ENCODE data around the gene TRPC6.
"Not testable (repeated sequence)": the region's sequence is repeated elsewhere in the genome, so short reads cannot be mapped to it uniquely, and the experiment has no call there.

Gene TRPC6

DNA sequence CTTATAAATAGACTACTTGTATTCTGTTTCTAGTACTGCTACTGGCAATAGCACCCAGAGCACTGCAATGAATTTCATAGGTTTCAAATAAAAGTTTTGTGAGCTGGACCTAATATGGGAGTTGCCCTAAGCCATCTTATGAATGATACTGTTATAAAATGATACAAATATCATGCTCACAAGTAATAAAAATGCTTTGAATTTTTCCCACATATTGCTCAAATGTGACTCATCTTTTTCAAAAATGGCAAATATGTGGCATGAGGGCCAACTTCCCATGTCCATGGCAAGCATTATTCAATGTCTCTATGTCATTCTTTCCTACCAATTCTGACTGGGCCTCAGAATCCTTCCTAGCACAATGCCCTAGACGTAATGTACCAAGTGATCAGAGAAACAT is 137.6 kb downstream of the TRPC6 start:
- DNase-seq = no peak

DNA sequence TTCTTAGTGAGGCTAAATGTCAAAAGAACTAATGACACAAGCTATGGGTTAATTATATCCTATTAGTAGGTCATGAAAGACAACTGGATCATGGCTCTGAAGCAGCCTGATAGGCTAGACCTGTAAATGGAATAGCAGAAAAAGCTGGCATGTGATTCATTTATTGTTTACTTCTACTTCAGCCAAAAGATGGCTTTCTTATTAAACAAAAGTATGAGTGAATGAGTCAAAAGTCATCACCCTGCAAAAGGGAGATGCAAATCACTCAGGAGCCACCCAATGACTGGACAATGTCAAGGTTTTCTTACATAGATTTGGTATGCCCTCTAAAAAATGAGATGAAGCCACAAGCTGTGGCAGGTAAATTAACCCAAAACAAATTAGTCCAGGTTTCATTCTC is 138.0 kb downstream of the TRPC6 start:
- no peak for DNase-seq

DNA sequence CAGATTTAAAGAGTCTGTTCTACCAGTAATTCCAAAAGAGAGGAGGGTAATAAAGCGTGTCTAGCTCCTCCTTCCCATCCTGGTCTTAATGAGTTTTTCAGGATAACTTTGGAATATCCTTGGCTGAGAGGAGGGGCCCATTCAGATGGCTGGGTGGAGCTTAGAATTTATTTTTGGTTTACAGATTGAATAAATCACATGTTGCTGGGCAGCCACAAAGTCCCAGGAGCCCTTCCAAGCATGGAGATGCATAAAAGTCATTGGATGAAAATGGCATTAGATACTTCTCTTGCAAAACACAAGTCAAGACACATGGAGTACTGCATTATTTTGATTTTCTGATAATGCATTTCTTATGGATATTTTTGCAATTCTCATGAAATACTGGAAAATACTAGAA is 139.0 kb downstream of the TRPC6 start:
- DNase-seq = no peak

DNA sequence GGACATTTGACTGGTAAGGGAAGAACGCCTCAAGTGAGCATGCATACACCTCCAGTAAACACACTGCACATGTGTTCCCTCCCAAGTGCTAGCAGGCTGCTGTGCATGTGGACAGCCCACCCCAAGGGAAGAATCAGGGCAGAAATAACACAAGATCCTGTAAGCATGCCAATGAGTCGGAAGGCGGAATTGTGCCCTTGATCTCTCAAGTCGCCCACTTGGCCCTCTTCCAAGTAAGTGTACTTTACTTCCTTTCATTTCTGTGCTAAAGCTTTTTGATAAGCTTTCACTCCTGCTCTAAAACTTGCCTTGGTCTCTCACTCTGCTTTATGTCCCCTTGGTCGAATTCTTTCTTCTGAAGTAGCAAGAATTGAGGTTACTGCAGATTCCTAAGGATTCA is 139.6 kb downstream of the TRPC6 start:
- DNase-seq = no peak

DNA sequence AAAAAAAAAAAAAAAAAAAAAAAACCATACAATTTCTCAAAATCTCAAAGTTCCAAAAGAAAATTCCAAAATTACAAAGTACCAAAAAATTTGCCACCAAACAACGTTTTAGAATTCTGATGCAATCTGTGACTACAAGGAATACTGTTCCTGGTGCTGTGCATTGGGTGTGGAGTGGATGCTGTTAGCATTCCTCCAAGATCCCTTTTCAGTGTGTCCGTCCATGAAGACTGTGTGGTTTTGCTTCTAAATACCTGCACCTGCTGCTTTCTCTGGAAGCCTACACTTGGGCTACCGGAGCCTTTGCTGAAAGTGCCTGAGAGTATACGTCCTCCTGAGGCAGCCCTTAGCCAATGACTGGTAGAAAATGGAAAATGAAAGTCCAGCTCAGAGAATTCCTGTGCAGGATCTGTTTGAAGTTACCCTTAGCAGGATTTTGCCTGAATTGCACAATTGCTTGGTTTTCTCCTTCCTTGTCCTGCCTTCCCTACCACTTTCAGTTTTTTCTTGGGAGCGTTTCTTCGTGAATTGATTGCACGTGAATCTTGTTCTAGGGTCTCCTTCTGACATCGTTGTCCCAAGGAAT is 140.8 kb downstream of the TRPC6 start:
- DNase-seq = no peak

DNA sequence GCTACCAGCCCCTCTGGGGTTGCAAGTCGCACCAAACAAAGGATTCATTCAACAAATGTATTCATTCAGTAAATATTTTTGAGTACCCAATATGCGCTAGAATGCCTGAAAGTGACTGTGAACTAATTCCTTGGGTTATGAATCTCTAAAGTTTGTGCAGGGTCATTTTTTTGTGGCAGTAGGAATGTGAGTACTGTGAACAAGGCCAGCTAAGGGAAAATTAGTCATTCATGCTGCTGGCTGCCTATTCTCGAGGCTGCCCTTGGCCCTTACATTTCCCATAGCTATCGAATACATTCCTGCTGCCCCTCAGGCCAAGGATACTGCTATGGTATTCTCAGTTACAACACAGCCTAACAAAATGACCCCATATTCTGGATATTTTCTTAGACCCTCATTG is 141.6 kb downstream of the TRPC6 start:
- DNase-seq = no peak

DNA sequence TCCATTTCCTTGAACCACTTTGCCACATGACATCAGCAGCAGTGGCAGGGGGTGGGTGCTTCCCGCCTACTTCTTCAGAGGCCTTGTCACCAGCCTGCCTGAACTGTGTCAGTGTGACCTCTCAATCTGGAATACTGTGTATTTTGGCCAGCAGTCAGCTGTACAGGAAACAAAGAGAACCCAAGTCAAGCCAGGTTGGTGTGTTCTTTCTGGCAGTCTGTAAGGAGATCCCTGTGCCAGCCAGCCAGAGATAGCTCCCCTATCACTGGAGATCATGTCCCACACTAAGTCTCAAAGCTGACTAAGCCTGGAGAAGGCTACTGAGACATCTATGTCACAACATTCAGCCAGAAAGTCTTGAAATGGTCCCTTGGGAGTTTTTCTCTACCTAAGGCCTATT is 142.1 kb downstream of the TRPC6 start:
- DNase-seq = no peak

DNA sequence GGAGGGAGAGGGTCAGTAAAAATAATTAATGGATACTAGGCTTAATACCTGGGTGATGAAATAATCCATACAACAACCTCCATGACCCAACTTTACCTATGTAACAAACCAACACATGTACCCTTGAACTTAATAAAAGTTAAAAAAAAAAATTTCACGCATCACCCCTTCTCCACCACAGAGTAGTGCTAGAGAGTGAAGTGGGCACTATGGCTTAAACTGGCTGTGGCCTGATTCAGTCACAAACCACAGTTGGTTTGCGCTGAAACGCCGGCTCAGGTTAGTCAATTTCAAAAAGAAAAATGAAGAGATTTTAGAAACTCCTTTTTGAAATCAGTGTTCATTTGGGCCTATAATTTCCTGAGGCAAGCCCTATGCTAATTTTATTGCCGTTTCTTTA is 144.3 kb downstream of the TRPC6 start:
- DNase-seq = no peak

DNA sequence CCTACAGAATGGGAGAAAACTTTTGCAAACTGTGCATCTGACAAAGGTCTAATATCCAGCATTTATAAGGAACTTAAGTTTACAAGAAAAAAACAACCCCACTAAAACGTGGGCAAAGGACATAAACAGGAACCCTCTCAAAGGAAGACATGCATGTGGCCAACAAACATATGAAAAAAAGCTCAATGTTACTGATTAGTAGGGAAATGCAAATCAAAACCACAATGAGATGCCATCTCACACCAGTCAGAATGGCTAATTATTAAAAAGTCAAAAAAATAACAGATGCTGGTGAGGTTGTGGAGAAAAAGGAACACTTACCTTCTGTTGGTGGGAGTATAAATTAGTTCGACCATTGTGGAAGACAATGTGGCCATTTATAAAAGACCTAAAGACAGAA is 145.1 kb downstream of the TRPC6 start:
- not testable (repeated sequence) for DNase-seq

DNA sequence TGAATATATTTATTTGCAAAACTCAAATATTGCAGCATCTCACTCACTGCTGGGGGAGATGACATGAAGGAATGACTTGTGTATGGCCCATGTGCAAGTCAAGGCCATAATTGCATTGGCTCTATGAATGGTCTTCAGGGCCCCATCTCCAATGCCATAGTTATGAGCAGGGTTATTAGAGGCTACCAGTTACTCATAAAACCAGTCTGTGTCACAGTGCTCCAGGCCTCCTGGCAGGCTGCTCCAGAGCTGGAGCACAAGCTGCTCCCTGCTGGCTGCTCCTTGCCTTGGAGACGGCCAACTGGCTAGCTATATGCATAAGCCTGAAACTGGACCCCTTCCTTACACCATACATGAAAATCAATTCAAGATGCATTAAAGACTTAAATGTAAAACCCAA is 145.7 kb downstream of the TRPC6 start:
- DNase-seq = no peak

DNA sequence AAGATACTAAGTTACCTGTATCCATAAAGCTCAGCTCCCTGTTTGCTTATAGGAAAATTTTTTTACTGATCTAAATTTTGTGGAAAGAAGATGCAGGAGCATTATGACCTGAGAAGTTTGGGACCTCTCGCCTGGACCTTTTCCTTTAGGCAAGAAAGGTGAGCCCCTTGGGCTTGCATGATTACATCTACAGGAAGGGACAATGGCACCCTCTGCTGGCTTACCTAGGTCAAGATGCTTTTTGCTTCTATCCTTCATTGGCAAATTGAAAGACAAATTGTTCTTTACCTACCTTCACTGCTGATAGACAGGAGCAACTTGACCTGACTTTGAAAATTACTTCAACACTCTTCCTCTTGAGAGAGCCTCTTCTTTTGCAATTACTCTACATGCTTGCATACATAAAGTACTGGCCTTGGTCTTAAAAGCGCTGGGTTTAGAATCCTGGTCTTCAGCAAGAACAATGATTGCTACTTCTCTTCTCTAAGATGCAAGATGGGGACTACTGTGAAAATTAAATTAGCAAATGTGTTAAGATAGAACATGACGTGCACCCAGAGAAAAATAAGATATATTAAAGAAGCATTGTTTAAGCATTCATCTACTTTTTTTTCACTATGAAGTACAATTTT is 147.2 kb downstream of the TRPC6 start:
- no peak for DNase-seq

DNA sequence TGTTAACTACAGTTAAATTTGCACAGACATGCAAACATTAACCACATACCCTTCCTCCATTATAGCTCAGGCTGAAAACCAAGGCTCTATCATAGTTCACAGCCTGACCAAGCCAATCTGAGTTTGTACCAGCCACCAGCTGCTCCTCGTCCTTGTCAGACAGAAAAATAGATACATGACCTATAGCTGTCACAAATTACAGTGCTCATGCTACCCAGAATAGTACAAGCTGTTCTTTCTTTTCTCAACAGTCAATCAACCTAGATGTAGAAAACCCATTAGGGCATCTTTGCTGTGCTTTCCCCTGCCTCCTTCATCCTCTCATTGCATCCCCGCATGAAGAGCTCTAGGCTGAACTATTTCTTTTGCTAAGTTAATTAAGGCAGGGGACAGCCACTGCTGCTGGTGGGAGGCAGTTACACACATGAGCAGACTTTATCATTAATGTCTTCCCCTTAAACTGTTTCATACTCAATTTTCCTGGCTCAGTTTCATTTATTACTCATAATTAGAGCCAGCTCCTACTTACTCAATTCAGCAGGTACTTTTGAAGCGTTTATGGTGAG is 148.3 kb downstream of the TRPC6 start:
- no peak for DNase-seq

DNA sequence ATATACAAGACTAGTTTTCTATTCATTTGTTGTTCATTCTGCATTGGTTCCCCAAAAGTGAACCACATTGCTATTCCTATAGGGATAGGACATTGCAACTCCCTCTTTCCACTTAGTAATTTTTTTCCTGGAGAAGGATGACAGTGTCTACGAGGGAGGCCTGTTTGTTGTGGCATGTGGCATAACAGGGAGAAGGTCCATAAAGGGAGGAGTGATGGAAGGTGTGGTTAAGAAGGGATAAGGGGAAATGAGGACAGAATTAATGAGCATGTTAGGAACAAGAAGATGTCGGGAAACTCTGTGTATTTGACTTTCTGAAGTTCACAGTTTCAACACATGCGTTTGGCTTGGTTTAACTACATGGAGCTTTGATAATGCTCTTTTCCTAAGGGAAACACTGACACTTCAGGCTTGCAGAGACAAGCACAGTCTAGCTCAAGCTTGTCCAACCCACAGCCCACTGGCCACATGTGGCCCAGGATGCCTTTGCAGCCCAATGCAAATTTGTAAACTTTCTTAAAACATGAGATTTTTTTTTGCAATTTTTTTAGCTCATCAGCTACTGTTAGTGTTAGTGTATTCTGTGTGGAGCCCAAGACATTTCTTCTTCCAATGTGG is 149.7 kb downstream of the TRPC6 start:
- no peak for DNase-seq

DNA sequence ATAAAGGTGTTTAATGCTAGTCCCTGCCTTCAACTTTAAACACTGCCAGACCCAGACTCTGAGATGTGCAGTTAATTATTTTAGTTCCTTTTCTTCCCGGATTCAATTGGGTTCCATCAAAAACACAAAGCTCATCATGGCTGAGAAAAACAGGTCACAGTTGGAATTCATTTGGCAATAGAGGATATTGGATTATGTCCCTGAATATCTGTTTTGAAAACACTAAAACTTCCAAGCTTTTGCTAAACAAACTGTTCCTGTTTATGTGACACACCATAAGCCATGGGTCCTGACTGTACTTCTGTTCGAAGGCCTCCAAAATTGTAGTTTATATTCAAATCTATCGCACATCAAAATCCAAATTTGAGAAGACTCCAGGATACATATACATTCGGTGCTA is 150.7 kb downstream of the TRPC6 start:
- no peak for DNase-seq

DNA sequence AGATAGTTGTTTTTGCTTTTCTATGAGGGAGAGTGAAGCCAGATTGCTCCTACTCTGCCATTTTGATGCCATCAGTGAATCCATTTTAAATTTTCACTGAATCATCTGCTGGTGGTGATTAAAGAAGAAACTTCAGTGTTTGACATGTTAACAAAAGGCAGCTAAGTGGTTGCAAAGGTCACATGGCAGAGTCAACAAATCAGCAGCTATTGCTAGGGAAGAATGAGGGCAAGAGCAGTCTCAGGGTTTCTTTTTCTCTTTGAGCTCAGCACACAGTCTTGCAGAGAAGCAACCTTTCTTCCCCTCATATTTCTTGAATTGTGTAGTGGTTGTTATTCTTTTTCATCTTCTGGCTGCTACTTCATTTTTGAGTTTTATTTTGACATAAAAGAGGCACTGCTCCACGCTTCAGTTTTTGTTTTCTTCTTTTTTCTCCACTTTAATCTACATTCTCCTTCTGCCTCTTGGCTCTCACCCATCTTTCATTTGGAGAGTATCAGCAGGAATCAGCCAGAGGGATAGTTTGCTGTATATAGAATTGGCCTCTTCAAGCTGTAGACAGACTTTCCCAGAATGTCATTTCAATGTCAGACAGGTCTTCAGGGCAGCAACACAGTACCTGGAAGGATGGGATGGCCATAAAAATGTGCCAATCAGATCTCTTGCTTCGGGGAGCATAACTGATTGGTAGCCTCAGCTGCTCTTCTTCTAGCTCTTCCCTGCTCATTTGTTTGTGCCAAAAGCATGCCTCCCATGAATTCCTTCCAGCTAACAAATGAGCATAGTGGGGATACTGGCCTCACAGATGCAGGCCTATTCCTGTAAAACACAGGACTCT is 153.9 kb downstream of the TRPC6 start:
- no peak for DNase-seq

DNA sequence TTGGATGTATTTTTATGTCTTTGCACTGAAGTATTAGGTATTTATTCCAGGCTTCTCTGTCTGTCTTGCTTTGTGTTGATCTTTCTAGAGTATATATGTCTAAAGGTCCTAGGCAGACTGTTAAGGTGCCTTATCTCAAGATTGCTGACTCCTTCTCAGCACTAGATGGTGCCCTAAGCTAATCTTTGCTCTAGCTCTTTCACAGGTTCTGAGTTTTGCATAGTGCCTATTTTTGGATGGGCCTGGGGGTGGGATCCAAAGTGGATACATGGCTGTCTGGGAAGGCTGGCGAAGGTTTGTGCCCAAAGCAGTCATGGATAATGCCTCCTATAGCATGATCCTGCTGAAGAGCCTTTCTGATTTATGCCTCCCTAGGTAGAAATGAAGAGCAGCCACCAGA is 154.9 kb downstream of the TRPC6 start:
- no peak for DNase-seq

DNA sequence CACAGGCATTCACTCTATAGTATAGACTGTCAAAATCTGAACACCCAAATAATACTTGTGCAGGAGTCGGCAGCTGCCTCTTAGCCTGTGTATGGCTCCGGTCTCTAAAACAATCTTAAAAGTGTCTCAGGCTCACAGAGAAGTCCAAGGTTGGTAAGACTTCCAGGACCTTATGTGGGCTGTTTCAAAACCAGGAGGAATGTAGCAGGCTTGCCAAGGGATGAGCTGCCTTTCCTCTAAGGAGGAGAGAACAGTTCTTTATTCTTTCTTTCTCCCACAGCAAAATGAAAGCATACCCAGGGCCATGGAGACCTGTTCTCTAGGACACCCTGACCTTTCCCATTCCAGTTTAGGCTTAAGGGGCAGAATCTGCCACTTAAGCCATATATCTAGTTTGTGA is 176.5 kb downstream of the TRPC6 start:
- DNase-seq = no peak

All from DMS79 (cell line).